SU-DHL-6 (cell line): ENCODE data around the gene CA12.

Experiments used
- H2AFZ ChIP-seq: fragments of 200-600 bp; sonication (generic); 2 replicates; pipeline ENCODE4 v1.6.1; 2014; ENCODE audit warnings: low read depth, mild to moderate bottlenecking, moderate library complexity, mixed read lengths, antibody characterized with exemption, low read length; ENCODE audit not compliant: severe bottlenecking
- H3F3A ChIP-seq: fragments of 200-600 bp; shearing (Covaris generic); 2 replicates; pipeline ENCODE4 v1.6.0; 2016; ENCODE audit warnings: antibody characterized with exemption, mild to moderate bottlenecking; ENCODE audit not compliant: insufficient read depth
- H3K27ac ChIP-seq: fragments of 200-600 bp; sonication (generic); 2 replicates; pipeline ENCODE4 v1.5.1; 2016; ENCODE audit warnings: low read depth, mild to moderate bottlenecking, low read length, moderate library complexity, mixed read lengths
- H3K27me3 ChIP-seq: fragments of 200-600 bp; sonication (generic), shearing (Covaris generic); 2 replicates; pipeline ENCODE4 v1.6.0; 2014; ENCODE audit warnings: mild to moderate bottlenecking, low read length
- H3K36me3 ChIP-seq: fragments of 200-600 bp; sonication (generic); 2 replicates; pipeline ENCODE4 v1.6.1; 2014; ENCODE audit warnings: mild to moderate bottlenecking, low read length, mixed read lengths
- H3K4me2 ChIP-seq: fragments of 300-600, 200-600 bp; shearing (Covaris generic), sonication (generic); 2 replicates; pipeline ENCODE4 v1.6.0; 2014; ENCODE audit warnings: low read length, low read depth, mild to moderate bottlenecking; ENCODE audit not compliant: poor library complexity, severe bottlenecking
- H3K4me3 ChIP-seq: fragments of 200-600 bp; sonication (generic); 2 replicates; pipeline ENCODE4 v1.5.1; 2014; ENCODE audit warnings: antibody characterized with exemption, low read length, mild to moderate bottlenecking, mixed read lengths; ENCODE audit not compliant: insufficient read depth, poor library complexity, severe bottlenecking
- H3K79me2 ChIP-seq: fragments of 200-600 bp; sonication (generic); 2 replicates; pipeline ENCODE4 v1.6.1; 2014; ENCODE audit warnings: mild to moderate bottlenecking, low read length, moderate library complexity; ENCODE audit not compliant: insufficient read depth
- H3K9ac ChIP-seq: fragments of 200-600 bp; sonication (generic); 2 replicates; pipeline ENCODE4 v1.7.0; 2014; ENCODE audit warnings: mild to moderate bottlenecking, low read length
- H3K9me2 ChIP-seq: fragments of 200-600 bp; sonication (generic); replicated peaks from 2 replicates; pipeline ENCODE4 v1.6.1; 2014; ENCODE audit warnings: low read length; ENCODE audit not compliant: insufficient read depth
- H3K9me3 ChIP-seq: fragments of 200-600 bp; sonication (generic); 2 replicates; pipeline ENCODE4 v1.6.1; 2014; ENCODE audit warnings: low read length, mixed read lengths; ENCODE audit not compliant: insufficient read depth
- H4K20me1 ChIP-seq: fragments of 200-600 bp; sonication (generic); 2 replicates; pipeline ENCODE4 v1.6.1; 2014; ENCODE audit warnings: low read depth, mild to moderate bottlenecking, antibody characterized with exemption, low read length, moderate library complexity, mixed read lengths
- CTCF ChIP-seq: fragments of 200-600 bp; sonication (generic); IDR thresholded peaks from one replicate; pipeline ENCODE4 v1.5.1; 2017; ENCODE audit warnings: antibody characterized with exemption, mild to moderate bottlenecking, low read length, moderate library complexity; ENCODE audit not compliant: insufficient read depth, poor library complexity, severe bottlenecking
- EZH2phosphoT487 ChIP-seq: fragments of 200-600 bp; sonication (generic), shearing (Covaris generic); conservative IDR thresholded peaks from 2 replicates; pipeline ENCODE4 v1.6.1; 2018; ENCODE audit warnings: mild to moderate bottlenecking, antibody characterized with exemption, low read length, moderate library complexity, mixed read lengths

Gene CA12

GRCh38 chr15:63402498-63403253 is 21.0 kb upstream of the CA12 start:
- H2AFZ ChIP-seq, result no peak overlapping the region

GRCh38 chr15:63401714-63402497 is 20.3 kb upstream of the CA12 start:
- no peak overlapping the region for H3K9ac ChIP-seq
- H3F3A ChIP-seq, result no peaks in the 10 kb centered on the region
- no peak overlapping the region for H3K4me2 ChIP-seq
- H4K20me1 ChIP-seq, result no peaks in the 10 kb centered on the region
- no peaks in the 10 kb centered on the region for H3K27me3 ChIP-seq
- no peaks in the 10 kb centered on the region for H3K36me3 ChIP-seq
- H3K9me3 ChIP-seq, result no peaks in the 10 kb centered on the region
- TF ChIP-seq CTCF (no peak), EZH2phosphoT487 (no peak)
- no peak overlapping the region for H3K27ac ChIP-seq
- H2AFZ ChIP-seq, result no peak overlapping the region
- no peak overlapping the region for H3K4me3 ChIP-seq
- no peaks in the 10 kb centered on the region for H3K9me2 ChIP-seq
- no peaks in the 10 kb centered on the region for H3K79me2 ChIP-seq

More at GRCh38 chr15:63402498-63403253, 21.0 kb upstream of the CA12 start:
- no peak overlapping the region for H3K9ac ChIP-seq
- H3F3A ChIP-seq, result no peaks in the 10 kb centered on the region
- H3K36me3 ChIP-seq, result no peaks in the 10 kb centered on the region
- no peaks in the 10 kb centered on the region for H3K27me3 ChIP-seq
- H3K9me3 ChIP-seq, result no peaks in the 10 kb centered on the region
- H3K9me2 ChIP-seq, result no peaks in the 10 kb centered on the region
- H3K4me2 ChIP-seq, result no peak overlapping the region
- TF ChIP-seq CTCF, result peak; percentile 49
- TF ChIP-seq EZH2phosphoT487, result no peak
- no peak overlapping the region for H3K4me3 ChIP-seq
- H3K27ac ChIP-seq, result no peak overlapping the region
- no peaks in the 10 kb centered on the region for H3K79me2 ChIP-seq
- H4K20me1 ChIP-seq, result no peaks in the 10 kb centered on the region

GRCh38 chr15:63401078-63401477 is 19.4 kb upstream of the CA12 start:
- Histone ChIP-seq H3K79me2 (no peaks in the 10 kb centered on the region), H3K9me3 (no peaks in the 10 kb centered on the region), H3K27me3 (no peaks in the 10 kb centered on the region), H3K4me3 (no peak overlapping the region), H3K4me2 (no peak overlapping the region), H3K27ac (no peak overlapping the region), H4K20me1 (no peaks in the 10 kb centered on the region), H3K9me2 (no peaks in the 10 kb centered on the region), H3K9ac (no peak overlapping the region), H3K36me3 (no peaks in the 10 kb centered on the region), H2AFZ (no peak overlapping the region), H3F3A (no peaks in the 10 kb centered on the region)
- TF ChIP-seq EZH2phosphoT487 (no peak), CTCF (no peak)
